Fibroblast of lung (primary cell): Measurements from ENCODE around the gene ARR3.

Source experiments
- EZH2 ChIP-seq: IDR thresholded peaks from 2 replicates; pipeline ENCODE4 v1.5.1; 2012; ENCODE audit warnings: low read length, control low read depth, mild to moderate bottlenecking; ENCODE audit errors: missing control alignments
- TF ChIP-seq, protein P1 (sequence below), 2 donors: IDR thresholded peaks in 1 of 2; conservative IDR thresholded peaks in 1 of 2; 1 replicate in 1 of 2; 2 replicates in 1 of 2; pipeline ENCODE4 v1.5.1; 2011 to 2012; ENCODE audit warnings: low read length in 2 of 2, control low read depth in 1 of 2, inconsistent platforms in 1 of 2, low read depth in 1 of 2, mild to moderate bottlenecking in 1 of 2

DNA sequence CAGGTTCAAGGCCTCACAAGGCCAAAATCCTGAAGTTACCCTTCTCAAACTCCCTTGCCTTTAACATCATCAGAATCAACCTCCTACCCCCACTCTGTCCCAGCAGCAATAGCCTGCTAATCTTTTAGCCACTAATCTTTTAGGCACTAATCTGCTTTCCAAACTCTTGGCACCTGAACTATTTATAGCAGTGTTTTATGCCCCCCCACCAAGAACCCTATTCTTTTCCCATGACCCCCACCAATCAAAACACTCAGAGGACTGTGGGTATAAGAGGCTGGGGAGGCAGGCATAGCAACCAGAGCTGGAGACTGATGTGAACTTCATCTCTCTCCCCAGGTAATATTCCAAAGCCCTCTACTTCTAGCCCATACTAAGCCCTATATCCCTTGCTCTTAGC, at the start of gene ARR3:
- TF ChIP-seq, protein P1, sequence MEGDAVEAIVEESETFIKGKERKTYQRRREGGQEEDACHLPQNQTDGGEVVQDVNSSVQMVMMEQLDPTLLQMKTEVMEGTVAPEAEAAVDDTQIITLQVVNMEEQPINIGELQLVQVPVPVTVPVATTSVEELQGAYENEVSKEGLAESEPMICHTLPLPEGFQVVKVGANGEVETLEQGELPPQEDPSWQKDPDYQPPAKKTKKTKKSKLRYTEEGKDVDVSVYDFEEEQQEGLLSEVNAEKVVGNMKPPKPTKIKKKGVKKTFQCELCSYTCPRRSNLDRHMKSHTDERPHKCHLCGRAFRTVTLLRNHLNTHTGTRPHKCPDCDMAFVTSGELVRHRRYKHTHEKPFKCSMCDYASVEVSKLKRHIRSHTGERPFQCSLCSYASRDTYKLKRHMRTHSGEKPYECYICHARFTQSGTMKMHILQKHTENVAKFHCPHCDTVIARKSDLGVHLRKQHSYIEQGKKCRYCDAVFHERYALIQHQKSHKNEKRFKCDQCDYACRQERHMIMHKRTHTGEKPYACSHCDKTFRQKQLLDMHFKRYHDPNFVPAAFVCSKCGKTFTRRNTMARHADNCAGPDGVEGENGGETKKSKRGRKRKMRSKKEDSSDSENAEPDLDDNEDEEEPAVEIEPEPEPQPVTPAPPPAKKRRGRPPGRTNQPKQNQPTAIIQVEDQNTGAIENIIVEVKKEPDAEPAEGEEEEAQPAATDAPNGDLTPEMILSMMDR (conservative IDR thresholded peaks at IDR 0.05 in 1 of 2, IDR thresholded peaks at IDR 0.05 in 1 of 2; ENCODE audit: low read depth in 1 of 2, low read length in 2 of 2), result no peak
- no peak for TF ChIP-seq EZH2
